Spinal cord (tissue), 10 donors: ENCODE results near the gene LAMB2. TPM values are rescaled to one million over a fixed set of nuclear protein-coding genes. Genes with fewer than 3 reads are reported as not detected.

ENCODE experiments used
- DNase-seq, 6 donors: peaks; one replicate each; pipeline versions ENCODE4 v3.0.0 to v3.0.0-alpha.2; 2013 to 2015; ENCODE audit warnings: low spot score in 6 of 6, low read depth in 4 of 6
- H3K27ac ChIP-seq: one replicate; pipeline ENCODE4 v1.5.1; 2013; ENCODE audit warnings: low read depth, low read length, control low read depth
- H3K27me3 ChIP-seq: one replicate; pipeline ENCODE4 v1.6.1; 2013; ENCODE audit warnings: low read length; ENCODE audit not compliant: control insufficient read depth, insufficient read depth
- H3K36me3 ChIP-seq: one replicate; pipeline ENCODE4 v1.6.1; 2013; ENCODE audit warnings: low read length; ENCODE audit not compliant: control insufficient read depth, insufficient read depth
- H3K4me1 ChIP-seq: one replicate; pipeline ENCODE4 v1.6.1; 2013; ENCODE audit warnings: low read length; ENCODE audit not compliant: control insufficient read depth, insufficient read depth
- H3K4me3 ChIP-seq: one replicate; pipeline ENCODE4 v1.5.1; 2013; ENCODE audit warnings: low read depth, low read length, control low read depth
- H3K9me3 ChIP-seq: one replicate; pipeline ENCODE4 v1.6.1; 2013; ENCODE audit warnings: low read length; ENCODE audit not compliant: control insufficient read depth, insufficient read depth
- WGBS: methylation state at CpG from one replicate; pipeline ENCODE4 v1.1.5; 2013; ENCODE audit warnings: missing lambda C conversion rate; ENCODE audit not compliant: insufficient coverage; 5-methylcytosine and 5-hydroxymethylcytosine counted together
- polyA plus RNA-seq, 2 donors: library from polyadenylated mRNA; unstranded; fragments of 120-200 nt; gene quantifications; one replicate each; pipeline ENCODE4 v1.2.1, GENCODE V29; 2013; ENCODE audit not compliant: insufficient read length in 2 of 2
- total RNA-seq, 2 donors: library from RNA; depleted of rRNA in 1 of 2; stranded (reverse); fragments of 120-200 nt in 1 of 2; fragments of >200 nt in 1 of 2; gene quantifications; one replicate each; pipeline versions ENCODE4 v1.2.3 to v1.2.4, GENCODE V29; 2013 to 2014
- donor health status: healthy.

The LAMB2 gene
- total and polyA plus RNA-seq, 4 donors: 160 to 536 (median 223) TPM

GRCh38 chr3:49108346-49108745 lies 24.5 kb downstream of the LAMB2 start:
- H3K4me3 ChIP-seq: no peak overlapping the region
- H3K27ac ChIP-seq: no peak overlapping the region
- 88% methylated on average over 10 of the region's 14 CpGs for WGBS
- H3K4me1 ChIP-seq: peaks cover 18% of the 10 kb centered on the region
- no peaks in the 10 kb centered on the region for H3K9me3 ChIP-seq
- H3K36me3 ChIP-seq: peaks cover 63% of the 10 kb centered on the region
- no peak for DNase-seq
- H3K27me3 ChIP-seq: no peaks in the 10 kb centered on the region

DNA sequence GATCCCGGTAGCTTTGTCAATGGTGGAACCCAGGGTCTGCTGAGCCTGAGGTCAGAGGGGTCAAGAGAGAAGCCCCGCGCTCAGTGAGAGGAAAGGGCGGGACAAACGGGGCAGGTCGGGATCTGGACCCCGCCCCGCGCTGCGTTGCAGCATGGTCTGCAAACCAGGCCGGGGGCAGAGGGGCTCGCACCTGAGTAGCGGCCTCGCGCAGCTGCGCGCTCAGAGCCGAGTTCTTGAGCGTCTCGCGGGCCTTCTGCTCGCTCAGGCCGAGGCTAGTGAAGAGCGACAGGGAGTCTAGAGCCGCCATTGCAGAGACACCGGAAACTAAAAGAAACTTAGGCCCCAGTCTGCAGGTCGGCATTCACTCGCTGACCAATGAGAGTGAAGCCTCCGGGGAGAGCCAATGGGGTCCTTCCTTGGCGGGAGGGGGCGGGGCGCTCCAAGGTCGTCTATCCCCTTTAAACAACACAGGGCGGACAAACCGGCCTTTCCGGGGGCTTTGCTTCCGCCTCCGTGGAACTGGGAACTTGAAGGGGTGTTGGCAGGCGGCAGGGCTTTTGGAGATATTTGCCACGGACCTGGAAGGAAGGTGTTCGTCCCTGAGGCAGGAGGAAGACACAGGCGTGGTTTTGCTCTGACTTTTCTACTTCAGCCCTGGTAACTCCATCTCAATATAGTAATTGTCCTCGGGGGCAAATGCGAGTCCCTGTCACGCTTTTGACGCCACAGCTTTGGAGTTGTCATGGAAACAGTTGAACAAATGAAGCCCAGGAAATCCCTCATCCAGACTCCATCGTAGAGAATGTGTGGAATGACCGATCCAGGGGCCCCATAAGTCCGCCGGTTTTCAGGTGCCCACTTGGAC lies 28.2 kb downstream of the LAMB2 start, which contains the start of gene QARS1:
Gene QARS1, minus strand, starts transcription at position 331 of the 865 bp plus-strand sequence. Its CDS starts 24 bp downstream, at position 307.
- peaks cover 62% of the 10 kb centered on the region for H3K36me3 ChIP-seq
- H3K4me1 ChIP-seq: peaks cover 21% of the 10 kb centered on the region
- H3K4me3 ChIP-seq: peak within 1 kb of the TSS; percentile 97
- H3K27ac ChIP-seq: peak within 1 kb of the TSS; percentile 84
- no peaks in the 10 kb centered on the region for H3K9me3 ChIP-seq
- whole genome bisulfite sequencing: under 1% methylated on average over 47 of the region's 50 CpGs
- no peaks in the 10 kb centered on the region for H3K27me3 ChIP-seq
- peak; percentile 83 to 99 (median 92) for DNase-seq

DNA sequence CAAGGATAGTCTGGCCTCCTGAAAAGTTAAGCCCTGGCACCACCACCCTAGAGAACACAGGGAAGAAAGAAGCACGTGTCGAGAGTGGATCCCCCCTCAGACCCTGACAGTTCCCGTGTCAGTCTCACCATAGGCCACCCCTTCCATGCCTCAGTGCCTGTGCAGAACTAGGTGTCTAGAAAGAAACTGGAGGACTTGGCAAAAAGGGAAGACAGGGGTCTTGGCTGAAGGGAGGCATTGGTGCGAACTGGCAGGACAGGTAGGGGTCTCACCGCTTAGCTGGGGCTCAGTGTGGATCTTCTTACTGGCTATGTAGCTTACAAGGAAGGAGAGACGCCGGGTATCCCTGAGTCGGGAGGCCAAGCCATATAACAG lies 28.8 kb downstream of the LAMB2 start:
- Histone ChIP-seq H3K36me3 (peaks cover 63% of the 10 kb centered on the region), H3K27me3 (no peaks in the 10 kb centered on the region), H3K4me1 (peaks cover 21% of the 10 kb centered on the region), H3K27ac (peak overlapping the region; percentile 81), H3K9me3 (no peaks in the 10 kb centered on the region), H3K4me3 (peak overlapping the region; percentile 97)
- WGBS: 3% methylated on average over 5 of the region's 8 CpGs
- no peak for DNase-seq

DNA sequence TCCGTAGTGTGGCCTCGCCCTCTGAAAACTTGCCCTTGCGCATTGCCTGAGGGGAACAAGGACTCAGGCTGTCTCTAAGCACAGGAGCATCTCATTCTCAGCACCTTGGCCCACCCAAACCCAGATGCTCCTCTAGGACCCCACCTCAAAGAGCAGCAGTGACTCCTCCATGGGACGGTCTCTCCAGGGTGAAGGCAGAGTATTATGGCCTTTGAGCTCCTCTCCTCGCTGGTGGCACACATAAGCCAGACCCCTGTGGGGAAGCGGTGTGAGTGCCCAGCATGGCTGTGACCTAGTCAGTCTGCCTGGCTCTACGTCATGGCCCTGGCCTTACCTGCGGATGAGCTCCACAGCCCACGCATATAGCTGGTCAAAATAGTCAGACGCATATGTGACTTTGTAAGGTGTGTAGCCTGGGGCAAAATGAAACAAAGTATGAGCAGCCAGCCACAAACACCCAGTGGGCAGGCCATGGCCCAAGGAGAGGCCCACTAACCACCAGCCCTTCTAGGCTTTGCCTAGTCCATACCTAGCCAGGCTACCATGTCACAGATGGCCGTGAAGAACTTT lies 32.7 kb downstream of the LAMB2 start:
- Histone ChIP-seq H3K4me1 (peaks cover 20% of the 10 kb centered on the region), H3K36me3 (peaks cover 65% of the 10 kb centered on the region), H3K27me3 (no peaks in the 10 kb centered on the region), H3K9me3 (no peaks in the 10 kb centered on the region), H3K4me3 (no peak overlapping the region), H3K27ac (no peak overlapping the region)
- WGBS: 95% methylated on average over 9 of the region's 11 CpGs
- no peak for DNase-seq

DNA sequence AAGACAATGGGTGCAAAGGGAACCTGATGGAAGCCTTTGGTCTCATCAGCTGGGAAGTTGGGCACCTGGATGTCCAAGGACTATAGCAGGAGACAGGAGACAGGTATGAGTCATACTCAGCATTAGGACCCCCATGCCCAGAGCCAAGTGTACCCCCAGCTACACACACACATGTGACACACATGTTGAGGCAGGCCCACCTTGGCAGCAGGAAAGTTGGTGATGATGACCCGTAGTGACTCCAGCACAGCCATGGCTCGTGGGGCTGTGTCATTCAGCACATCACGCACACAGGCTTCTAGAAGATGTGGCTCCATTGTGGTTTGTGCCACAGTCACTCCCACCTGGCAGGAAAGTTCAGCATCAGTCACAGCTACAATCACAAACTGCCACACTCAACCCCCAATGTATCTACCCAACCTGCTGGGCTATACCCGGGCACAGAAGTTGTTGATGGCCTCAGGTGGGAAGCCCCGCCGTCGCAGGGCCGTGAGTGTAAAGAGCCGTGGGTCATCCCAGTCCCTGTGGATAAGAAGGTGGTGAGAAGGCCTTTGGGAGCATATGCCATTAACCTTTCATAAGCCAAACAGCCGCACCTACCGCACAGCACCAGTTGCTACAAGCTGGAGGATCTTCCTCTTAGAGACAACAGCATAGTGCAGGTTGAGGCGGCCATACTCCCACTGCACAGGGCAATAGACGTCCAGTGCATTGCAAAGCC lies 33.8 kb downstream of the LAMB2 start:
- Histone ChIP-seq H3K27ac (no peak overlapping the region), H3K4me1 (peaks cover 22% of the 10 kb centered on the region), H3K4me3 (no peak overlapping the region), H3K36me3 (peaks cover 65% of the 10 kb centered on the region), H3K9me3 (no peaks in the 10 kb centered on the region), H3K27me3 (no peaks in the 10 kb centered on the region)
- no peak for DNase-seq
- WGBS: 95% methylated on average over 8 of the region's 13 CpGs

GRCh38 chr3:49098429-49098828 lies 34.4 kb downstream of the LAMB2 start:
- H3K4me3 ChIP-seq: no peak overlapping the region
- peak in 1 of 6 donors; percentile 7 for DNase-seq
- no peaks in the 10 kb centered on the region for H3K27me3 ChIP-seq
- 64% methylated on average over 2 of the region's 5 CpGs for WGBS
- H3K9me3 ChIP-seq: no peaks in the 10 kb centered on the region
- peaks cover 63% of the 10 kb centered on the region for H3K36me3 ChIP-seq
- H3K4me1 ChIP-seq: peaks cover 16% of the 10 kb centered on the region
- H3K27ac ChIP-seq: no peak overlapping the region

DNA sequence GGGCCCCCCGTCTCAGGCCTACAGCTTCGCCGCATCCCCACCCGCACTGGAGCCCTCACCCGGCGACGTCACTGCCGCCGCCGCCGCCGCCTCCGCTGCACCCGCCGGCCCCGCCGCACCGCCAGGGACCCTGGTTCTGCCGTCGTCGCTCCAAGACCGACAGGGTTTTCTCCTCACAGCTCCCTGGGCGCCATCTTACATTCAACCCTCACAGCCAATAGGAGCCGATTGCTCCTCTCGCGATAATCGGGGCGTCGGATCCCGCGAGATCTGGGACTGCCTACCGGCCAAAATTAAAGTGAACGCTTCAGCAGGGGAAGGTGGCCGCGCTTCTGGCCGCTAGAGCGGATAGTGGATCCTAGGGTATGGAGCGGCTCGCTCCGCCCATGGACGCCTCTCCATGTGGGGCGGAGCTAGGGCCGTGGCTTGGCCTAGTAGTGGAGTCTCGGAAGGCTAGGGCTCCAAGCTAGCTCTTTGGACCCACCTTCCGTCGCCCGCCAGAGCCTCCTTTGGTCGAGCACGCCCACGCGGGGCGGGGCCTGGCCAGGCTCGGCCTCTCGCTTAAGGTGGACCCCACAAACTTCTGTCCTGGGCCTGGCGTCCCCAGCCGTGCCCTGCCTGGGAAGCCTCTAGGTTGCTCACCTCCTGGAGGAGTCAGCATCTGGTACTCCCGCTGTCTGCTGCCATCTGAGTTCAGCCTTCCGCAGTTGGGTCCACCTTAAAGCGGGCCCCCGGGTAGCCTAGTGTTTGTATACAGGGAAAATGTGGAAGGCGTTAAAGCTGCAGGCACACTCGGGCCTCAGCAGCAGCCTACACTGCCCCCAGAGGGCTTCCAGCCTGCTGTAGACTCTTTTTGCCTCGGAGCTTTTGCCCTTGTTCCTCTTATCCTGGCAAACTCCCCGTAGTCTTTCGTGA lies 38.7 kb downstream of the LAMB2 start, which contains the start of gene QRICH1:
Gene QRICH1, minus strand, starts transcription at position 219 of the 915 bp plus-strand sequence. CDS start 17,054 bp downstream, outside the sequence.
- peak within 1 kb of the TSS; percentile 97 for H3K27ac ChIP-seq
- peak; percentile 97 to 99 (median 98) for DNase-seq
- H3K9me3 ChIP-seq: no peaks in the 10 kb centered on the region
- H3K4me1 ChIP-seq: peaks cover 24% of the 10 kb centered on the region
- under 1% methylated on average over 65 of the region's 65 CpGs for WGBS
- no peaks in the 10 kb centered on the region for H3K27me3 ChIP-seq
- peak within 1 kb of the TSS; percentile 80 for H3K4me3 ChIP-seq
- H3K36me3 ChIP-seq: peaks cover 21% of the 10 kb centered on the region

GRCh38 chr3:49092938-49093852 lies 39.7 kb downstream of the LAMB2 start:
- Histone ChIP-seq H3K27ac (peak overlapping the region; percentile 97), H3K9me3 (no peaks in the 10 kb centered on the region), H3K27me3 (no peaks in the 10 kb centered on the region), H3K4me1 (peaks cover 24% of the 10 kb centered on the region), H3K36me3 (peaks cover 18% of the 10 kb centered on the region), H3K4me3 (peak overlapping the region; percentile 80)
- under 1% methylated on average over 70 of the region's 86 CpGs for WGBS
- DNase-seq: peak; percentile 70 to 95 (median 77)
